ENCODE measurements around the gene ADAM30. TPM values are rescaled to one million over a fixed set of nuclear protein-coding genes. Genes with fewer than 3 reads are reported as not detected.

ADAM30 gene
- total and polyA plus RNA-seq, 2 donors (not counting 1 experiment from before 2014, with no cell fraction given): not detected

DNA sequence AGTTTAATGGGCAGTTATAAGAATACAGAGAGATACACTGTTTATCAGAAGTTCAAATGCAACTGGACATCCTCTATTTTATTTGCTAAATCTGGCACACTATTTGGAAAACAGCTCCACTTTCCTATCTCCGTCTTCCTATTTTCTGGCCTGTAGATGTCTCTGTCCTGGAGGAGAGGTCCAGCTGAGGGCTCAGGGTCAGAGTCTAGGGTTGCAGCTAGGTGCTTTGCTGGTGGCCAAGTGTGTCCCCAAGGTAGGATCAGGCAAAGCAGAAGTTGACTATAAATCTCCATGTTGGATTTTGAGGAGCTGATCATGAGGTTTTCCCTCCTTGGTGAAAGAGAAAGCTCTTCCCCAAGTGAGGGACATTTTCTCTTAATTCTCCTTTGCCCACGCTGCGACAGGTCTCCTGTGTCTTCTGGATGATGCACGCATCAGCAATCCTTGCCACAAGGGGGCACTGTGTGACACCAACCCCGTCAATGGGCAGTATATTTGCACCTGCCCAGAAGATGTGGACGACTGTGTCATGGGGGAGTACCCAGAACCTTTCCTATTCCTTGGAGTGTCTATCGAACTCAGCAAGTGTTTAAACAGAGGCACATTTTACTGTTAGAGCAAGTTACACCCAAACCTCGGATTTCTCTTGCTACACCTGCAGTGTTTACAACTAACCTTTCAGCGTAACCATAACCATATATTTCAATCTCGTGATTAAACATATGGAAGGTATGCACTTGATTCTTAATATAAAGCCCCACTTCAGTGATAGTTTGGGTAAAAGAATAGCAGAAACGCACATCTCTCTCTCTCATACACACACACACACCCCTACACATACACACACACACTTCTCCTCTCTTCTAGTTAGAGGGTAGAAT is 10.2 kb downstream of the ADAM30 start:
- Histone ChIP-seq H3K4me3 (replicated peaks in 1 of 4; ENCODE audit: control extremely low read depth in 1 of 4, insufficient read depth in 1 of 4, low read depth in 3 of 4, low read length in 4 of 4) (no peak overlapping the region), H3K4me2 (ENCODE audit: extremely low read depth, insufficient read depth, low read length) (no peak overlapping the region), H4K20me1 (ENCODE audit: control insufficient read depth, extremely low read depth, insufficient read depth, low read length) (no peaks in the 10 kb centered on the region), H3K9me3 (ENCODE audit: control insufficient read depth, insufficient read depth, low read depth, low read length) (no peaks in the 10 kb centered on the region), H2AFZ (ENCODE audit: low read length) (no peak overlapping the region), H3K27me3 (ENCODE audit: control insufficient read depth, insufficient read depth, low read length) (peaks cover 4% of the 10 kb centered on the region), H3K4me1 (ENCODE audit: control insufficient read depth, extremely low read depth, insufficient read depth, low read length) (no peaks in the 10 kb centered on the region), H3K27ac (ENCODE audit: insufficient read depth, low read length) (no peak overlapping the region), H3K79me2 (ENCODE audit: control insufficient read depth, insufficient read depth, low read length) (no peaks in the 10 kb centered on the region), H3K9ac (ENCODE audit: insufficient read depth, low read length) (no peak overlapping the region), H3K36me3 (ENCODE audit: control insufficient read depth, insufficient read depth, low read length) (no peaks in the 10 kb centered on the region)
- DNase-seq (ENCODE audit: low read depth in 2 of 2): peak; percentile 27 to 37
- no peak for TF ChIP-seq EZH2 (IDR thresholded peaks at IDR 0.05; ENCODE audit: low read length, missing control alignments)
- TF ChIP-seq, protein P1, sequence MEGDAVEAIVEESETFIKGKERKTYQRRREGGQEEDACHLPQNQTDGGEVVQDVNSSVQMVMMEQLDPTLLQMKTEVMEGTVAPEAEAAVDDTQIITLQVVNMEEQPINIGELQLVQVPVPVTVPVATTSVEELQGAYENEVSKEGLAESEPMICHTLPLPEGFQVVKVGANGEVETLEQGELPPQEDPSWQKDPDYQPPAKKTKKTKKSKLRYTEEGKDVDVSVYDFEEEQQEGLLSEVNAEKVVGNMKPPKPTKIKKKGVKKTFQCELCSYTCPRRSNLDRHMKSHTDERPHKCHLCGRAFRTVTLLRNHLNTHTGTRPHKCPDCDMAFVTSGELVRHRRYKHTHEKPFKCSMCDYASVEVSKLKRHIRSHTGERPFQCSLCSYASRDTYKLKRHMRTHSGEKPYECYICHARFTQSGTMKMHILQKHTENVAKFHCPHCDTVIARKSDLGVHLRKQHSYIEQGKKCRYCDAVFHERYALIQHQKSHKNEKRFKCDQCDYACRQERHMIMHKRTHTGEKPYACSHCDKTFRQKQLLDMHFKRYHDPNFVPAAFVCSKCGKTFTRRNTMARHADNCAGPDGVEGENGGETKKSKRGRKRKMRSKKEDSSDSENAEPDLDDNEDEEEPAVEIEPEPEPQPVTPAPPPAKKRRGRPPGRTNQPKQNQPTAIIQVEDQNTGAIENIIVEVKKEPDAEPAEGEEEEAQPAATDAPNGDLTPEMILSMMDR (conservative IDR thresholded peaks at IDR 0.05 in 1 of 2, IDR thresholded peaks at IDR 0.05 in 1 of 2; ENCODE audit: low read depth in 1 of 2, low read length in 2 of 2): peak; percentile 61 to 78

DNA sequence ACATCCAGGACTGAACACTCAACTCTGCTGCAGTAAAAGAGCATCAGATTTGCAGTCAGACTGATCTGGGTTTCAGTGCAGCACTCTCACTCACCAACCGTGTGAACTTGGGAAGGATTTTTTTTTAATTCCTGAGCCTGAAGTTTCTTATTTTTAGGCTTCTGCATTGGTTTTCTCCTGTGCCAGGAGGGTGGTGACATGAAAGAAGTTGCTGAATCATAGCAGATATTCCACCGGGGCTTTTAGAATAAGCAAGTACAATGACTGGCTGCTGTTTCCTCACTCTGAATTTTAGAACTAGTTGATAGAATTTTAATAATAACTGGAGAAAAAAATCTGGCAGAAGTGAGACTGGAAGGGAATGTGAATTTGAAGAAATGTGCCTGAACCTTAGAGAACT is 11.6 kb downstream of the ADAM30 start:
- no peak for TF ChIP-seq EZH2 (IDR thresholded peaks at IDR 0.05; ENCODE audit: low read length, missing control alignments)
- TF ChIP-seq, protein P1 (conservative IDR thresholded peaks at IDR 0.05 in 1 of 2, IDR thresholded peaks at IDR 0.05 in 1 of 2; ENCODE audit: low read depth in 1 of 2, low read length in 2 of 2): no peak

DNA sequence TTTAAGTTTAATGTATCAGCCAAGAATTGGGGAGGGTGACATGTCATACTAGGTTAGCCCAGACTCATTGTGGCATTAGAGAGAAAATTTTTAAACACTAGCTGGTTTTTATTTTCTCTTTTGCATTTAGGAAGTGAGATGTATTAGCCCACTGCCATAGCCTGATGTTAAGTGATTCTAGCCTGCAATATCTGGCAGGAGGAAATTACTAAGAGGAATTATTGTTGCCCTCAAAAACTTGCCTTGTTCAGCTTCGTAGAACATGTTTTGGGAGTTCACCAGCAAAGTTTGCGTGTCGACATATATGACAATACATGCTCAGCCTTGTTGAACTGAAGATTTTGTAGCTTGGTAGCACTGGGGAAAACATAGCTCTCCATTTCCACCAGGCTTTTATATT is 12.5 kb downstream of the ADAM30 start:
- H2AFZ ChIP-seq (ENCODE audit: low read length): no peak overlapping the region
- no peaks in the 10 kb centered on the region for H4K20me1 ChIP-seq (ENCODE audit: control insufficient read depth, extremely low read depth, insufficient read depth, low read length)
- H3K27ac ChIP-seq (ENCODE audit: insufficient read depth, low read length): no peak overlapping the region
- no peaks in the 10 kb centered on the region for H3K36me3 ChIP-seq (ENCODE audit: control insufficient read depth, insufficient read depth, low read length)
- H3K4me3 ChIP-seq (replicated peaks in 1 of 4; ENCODE audit: control extremely low read depth in 1 of 4, insufficient read depth in 1 of 4, low read depth in 3 of 4, low read length in 4 of 4): no peak overlapping the region
- H3K4me1 ChIP-seq (ENCODE audit: control insufficient read depth, extremely low read depth, insufficient read depth, low read length): no peaks in the 10 kb centered on the region
- H3K79me2 ChIP-seq (ENCODE audit: control insufficient read depth, insufficient read depth, low read length): no peaks in the 10 kb centered on the region
- no peak for DNase-seq (ENCODE audit: low read depth in 2 of 2)
- H3K9me3 ChIP-seq (ENCODE audit: control insufficient read depth, insufficient read depth, low read depth, low read length): no peaks in the 10 kb centered on the region
- TF ChIP-seq, protein P1 (conservative IDR thresholded peaks at IDR 0.05 in 1 of 2, IDR thresholded peaks at IDR 0.05 in 1 of 2; ENCODE audit: low read depth in 1 of 2, low read length in 2 of 2): no peak
- peaks cover 4% of the 10 kb centered on the region for H3K27me3 ChIP-seq (ENCODE audit: control insufficient read depth, insufficient read depth, low read length)
- no peak overlapping the region for H3K9ac ChIP-seq (ENCODE audit: insufficient read depth, low read length)
- H3K4me2 ChIP-seq (ENCODE audit: extremely low read depth, insufficient read depth, low read length): no peak overlapping the region

More for the DNA sequence above, 11.6 kb downstream of the ADAM30 start:
- H3K4me1 ChIP-seq (ENCODE audit: control insufficient read depth, extremely low read depth, insufficient read depth, low read length): no peaks in the 10 kb centered on the region
- no peak overlapping the region for H3K4me3 ChIP-seq (replicated peaks in 1 of 4; ENCODE audit: control extremely low read depth in 1 of 4, insufficient read depth in 1 of 4, low read depth in 3 of 4, low read length in 4 of 4)
- no peak overlapping the region for H3K9ac ChIP-seq (ENCODE audit: insufficient read depth, low read length)
- no peaks in the 10 kb centered on the region for H3K36me3 ChIP-seq (ENCODE audit: control insufficient read depth, insufficient read depth, low read length)
- no peak overlapping the region for H3K27ac ChIP-seq (ENCODE audit: insufficient read depth, low read length)
- H4K20me1 ChIP-seq (ENCODE audit: control insufficient read depth, extremely low read depth, insufficient read depth, low read length): no peaks in the 10 kb centered on the region
- no peak overlapping the region for H2AFZ ChIP-seq (ENCODE audit: low read length)
- H3K27me3 ChIP-seq (ENCODE audit: control insufficient read depth, insufficient read depth, low read length): peaks cover 4% of the 10 kb centered on the region
- no peak overlapping the region for H3K4me2 ChIP-seq (ENCODE audit: extremely low read depth, insufficient read depth, low read length)
- no peaks in the 10 kb centered on the region for H3K9me3 ChIP-seq (ENCODE audit: control insufficient read depth, insufficient read depth, low read depth, low read length)
- no peak for DNase-seq (ENCODE audit: low read depth in 2 of 2)
- H3K79me2 ChIP-seq (ENCODE audit: control insufficient read depth, insufficient read depth, low read length): no peaks in the 10 kb centered on the region
